Right forelimb (tissue), 1 donor: ENCODE data around the gene TECPR2.

Experiments used
- DNase-seq: peaks from one replicate; pipeline ENCODE4 v3.0.0-alpha.2; 2018

TECPR2 gene

GRCh38 chr14:102472791-102473150, 110.0 kb downstream of the TECPR2 start:
- DNase-seq = no peak

- DNase-seq = no peak
Observed at GRCh38 chr14:102473559-102473958, 110.8 kb downstream of the TECPR2 start.

GRCh38 chr14:102474934-102475333, 112.2 kb downstream of the TECPR2 start:
- DNase-seq = no peak

- DNase-seq = no peak
Observed at GRCh38 chr14:102479107-102479506, 116.4 kb downstream of the TECPR2 start.

GRCh38 chr14:102479777-102480176, 117.0 kb downstream of the TECPR2 start:
- DNase-seq = no peak

GRCh38 chr14:102481371-102481770, 118.6 kb downstream of the TECPR2 start:
- DNase-seq = no peak

GRCh38 chr14:102481791-102482238, 119.1 kb downstream of the TECPR2 start:
- DNase-seq = no peak

GRCh38 chr14:102484316-102484715, 121.6 kb downstream of the TECPR2 start:
- no peak for DNase-seq

- DNase-seq = no peak
Observed at GRCh38 chr14:102485693-102486512, 123.2 kb downstream of the TECPR2 start.

GRCh38 chr14:102486513-102487203, 123.9 kb downstream of the TECPR2 start:
- DNase-seq = no peak

- DNase-seq = no peak
Observed at GRCh38 chr14:102487204-102487577, 124.5 kb downstream of the TECPR2 start.

GRCh38 chr14:102490456-102490855, 127.7 kb downstream of the TECPR2 start:
- DNase-seq = no peak

- no peak for DNase-seq
Observed at GRCh38 chr14:102491366-102491765, 128.6 kb downstream of the TECPR2 start.

GRCh38 chr14:102491786-102492530, 129.2 kb downstream of the TECPR2 start:
- DNase-seq = no peak

- DNase-seq = no peak
Observed at GRCh38 chr14:102492531-102492910, 129.8 kb downstream of the TECPR2 start.

GRCh38 chr14:102493096-102493495, 130.4 kb downstream of the TECPR2 start:
- DNase-seq = no peak

GRCh38 chr14:102493585-102493984, 130.8 kb downstream of the TECPR2 start:
- no peak for DNase-seq

- DNase-seq = no peak
Observed at GRCh38 chr14:102495491-102496330, 133.0 kb downstream of the TECPR2 start.

- no peak for DNase-seq
Observed at GRCh38 chr14:102496331-102496691, 133.6 kb downstream of the TECPR2 start.

- no peak for DNase-seq
Observed at GRCh38 chr14:102496958-102497744, 134.4 kb downstream of the TECPR2 start.

- DNase-seq = no peak
Observed at GRCh38 chr14:102497998-102498677, 135.4 kb downstream of the TECPR2 start.
